ENCODE data around the gene BPIFA3. TPM values are rescaled to one million over a fixed set of nuclear protein-coding genes. Genes with fewer than 3 reads are reported as not detected.

The BPIFA3 gene
- total and polyA plus RNA-seq, 2 experiments from 2014 or later: not detected

- peaks cover 10% of the 10 kb centered on the region for H3K27me3 Mint-ChIP-seq (ENCODE audit: insufficient read depth, low read depth, poor library complexity)
These were observed 7.2 kb downstream of the BPIFA3 start for GRCh38 chr20:33224399-33224798.

More at GRCh38 chr20:33224399-33224798, 7.2 kb downstream of the BPIFA3 start:
- Mint-ChIP-seq H3K4me3 (no peak overlapping the region), H3K27ac (no peak overlapping the region), H3K9me3 (no peaks in the 10 kb centered on the region), H3K4me1 (no peaks in the 10 kb centered on the region), H3K36me3 (ENCODE audit: low read depth) (no peaks in the 10 kb centered on the region)
- ATAC-seq (no peak), DNase-seq (ENCODE audit: low spot score) (no peak)
- Histone ChIP-seq H3K4me1 (ENCODE audit: insufficient read depth) (no peaks in the 10 kb centered on the region), H3K4me2 (no peak overlapping the region), H4K20me1 (replicated peaks; ENCODE audit: insufficient read depth) (no peaks in the 10 kb centered on the region), H2AFZ (no peak overlapping the region), H3K27me3 (ENCODE audit: insufficient read depth) (no peaks in the 10 kb centered on the region), H3K27ac (ENCODE audit: low read depth) (no peak overlapping the region), H3K4me3 (no peak overlapping the region), H3K36me3 (ENCODE audit: insufficient read depth) (no peaks in the 10 kb centered on the region), H3F3A (replicated peaks; ENCODE audit: low read depth) (no peaks in the 10 kb centered on the region), H3K79me2 (replicated peaks; ENCODE audit: insufficient read depth) (no peaks in the 10 kb centered on the region), H3K9me2 (ENCODE audit: insufficient read depth) (peaks cover 4% of the 10 kb centered on the region)
- TF ChIP-seq STAT1 (IDR thresholded peaks at IDR 0.05; ENCODE audit: unreplicated experiment) (no peak), CREB1 (CRISPR knock-in tag; IDR thresholded peaks at IDR 0.05; ENCODE audit: low read depth) (no peak), NANOG (IDR thresholded peaks at IDR 0.05; ENCODE audit: borderline replicate concordance) (no peak), JUNB (IDR thresholded peaks at IDR 0.05; ENCODE audit: unreplicated experiment) (no peak), ZNF462 (CRISPR knock-in tag; IDR thresholded peaks at IDR 0.05) (no peak), REST (IDR thresholded peaks at IDR 0.05; ENCODE audit: unreplicated experiment) (no peak), EZH2 (IDR thresholded peaks at IDR 0.05; ENCODE audit: low read depth, unreplicated experiment) (no peak), EZH2phosphoT487 (IDR thresholded peaks at IDR 0.05; ENCODE audit: unreplicated experiment) (no peak), ZNF331 (CRISPR knock-in tag; IDR thresholded peaks at IDR 0.05; ENCODE audit: low read depth) (no peak), POLR2AphosphoS5 (IDR thresholded peaks at IDR 0.05; ENCODE audit: low read depth) (no peak), CTCF (conservative IDR thresholded peaks at IDR 0.05; ENCODE audit: low read depth in 2 of 2) (no peak), ZNF114 (CRISPR knock-in tag; IDR thresholded peaks at IDR 0.05) (no peak)
- TF ChIP-seq, protein P1, sequence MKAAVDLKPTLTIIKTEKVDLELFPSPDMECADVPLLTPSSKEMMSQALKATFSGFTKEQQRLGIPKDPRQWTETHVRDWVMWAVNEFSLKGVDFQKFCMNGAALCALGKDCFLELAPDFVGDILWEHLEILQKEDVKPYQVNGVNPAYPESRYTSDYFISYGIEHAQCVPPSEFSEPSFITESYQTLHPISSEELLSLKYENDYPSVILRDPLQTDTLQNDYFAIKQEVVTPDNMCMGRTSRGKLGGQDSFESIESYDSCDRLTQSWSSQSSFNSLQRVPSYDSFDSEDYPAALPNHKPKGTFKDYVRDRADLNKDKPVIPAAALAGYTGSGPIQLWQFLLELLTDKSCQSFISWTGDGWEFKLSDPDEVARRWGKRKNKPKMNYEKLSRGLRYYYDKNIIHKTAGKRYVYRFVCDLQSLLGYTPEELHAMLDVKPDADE (IDR thresholded peaks at IDR 0.05): no peak
